Choroid plexus epithelial cell (primary cell): Measurements from ENCODE around the gene B4GALNT3.

Source experiments
- DNase-seq: peaks from one replicate; pipeline ENCODE4 v3.0.0-alpha.2; 2010; ENCODE audit warnings: low read depth
- H3K4me3 ChIP-seq: 2 replicates; pipeline ENCODE4 v1.5.1; 2011; ENCODE audit warnings: low read depth, mild to moderate bottlenecking, control low read depth, low read length, moderate library complexity
- CTCF ChIP-seq: conservative IDR thresholded peaks from 2 replicates; pipeline ENCODE4 v1.5.1; 2011; ENCODE audit warnings: low read depth, mild to moderate bottlenecking, control low read depth, inconsistent platforms, low read length, moderate library complexity

B4GALNT3 gene

GRCh38 chr12:467591-467990 lies 7.9 kb downstream of the B4GALNT3 start:
- no peak overlapping the region for H3K4me3 ChIP-seq
- TF ChIP-seq CTCF, result no peak
- DNase-seq, result peak; percentile 49

GRCh38 chr12:468671-469389 lies 9.1 kb downstream of the B4GALNT3 start:
- TF ChIP-seq CTCF, result no peak
- no peak for DNase-seq
- H3K4me3 ChIP-seq, result no peak overlapping the region

DNA sequence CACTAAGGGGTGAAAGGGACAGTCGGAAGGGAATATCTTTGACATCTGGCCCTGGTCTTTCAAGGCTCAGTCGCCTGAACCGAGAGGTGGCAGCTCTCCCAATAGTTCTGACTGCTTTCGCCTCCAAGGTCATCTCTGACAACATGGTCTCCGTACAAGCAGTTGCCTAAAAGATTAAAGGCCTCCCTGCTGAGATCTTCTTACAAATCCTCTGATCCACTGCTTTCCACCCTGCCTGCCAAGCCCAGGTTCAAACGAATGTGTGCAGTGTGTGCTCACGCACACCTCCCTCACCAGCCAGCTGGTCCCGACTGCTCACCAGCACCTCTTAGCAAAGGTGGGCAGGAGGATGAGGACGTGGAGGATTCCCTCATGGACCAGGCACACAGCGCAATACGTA lies 10.4 kb downstream of the B4GALNT3 start:
- DNase-seq, result no peak
- TF ChIP-seq CTCF, result no peak
- no peak overlapping the region for H3K4me3 ChIP-seq

GRCh38 chr12:473198-473597 lies 13.5 kb downstream of the B4GALNT3 start:
- DNase-seq, result no peak
- TF ChIP-seq CTCF, result no peak
- H3K4me3 ChIP-seq, result no peak overlapping the region

GRCh38 chr12:473863-474577 lies 14.3 kb downstream of the B4GALNT3 start:
- no peak for TF ChIP-seq CTCF
- H3K4me3 ChIP-seq, result no peak overlapping the region
- DNase-seq, result no peak

DNA sequence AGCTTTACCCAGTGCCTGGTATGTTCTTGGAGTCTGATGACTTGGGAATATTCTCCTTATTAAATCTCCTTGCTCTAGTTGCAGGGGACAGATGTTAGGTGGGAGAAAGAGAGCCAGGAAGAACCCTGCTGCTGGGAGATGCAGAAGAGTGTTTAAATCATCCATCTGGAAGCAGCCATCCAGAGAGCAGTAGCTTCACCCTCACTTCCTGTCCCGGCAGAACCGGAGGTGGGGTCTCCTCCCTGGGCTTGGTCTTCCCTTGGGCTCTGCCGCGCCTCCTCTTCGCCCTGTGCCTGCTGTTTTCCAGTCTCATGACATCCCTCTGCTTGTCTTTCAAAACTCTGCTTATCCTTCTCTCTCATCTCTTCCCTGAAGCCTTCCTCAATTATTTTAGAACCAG lies 15.5 kb downstream of the B4GALNT3 start:
- no peak for DNase-seq
- no peak overlapping the region for H3K4me3 ChIP-seq
- TF ChIP-seq CTCF, result no peak

GRCh38 chr12:479161-479560 lies 19.4 kb downstream of the B4GALNT3 start:
- DNase-seq, result no peak
- no peak for TF ChIP-seq CTCF
- H3K4me3 ChIP-seq, result no peak overlapping the region
